GM18873 (cell line): ENCODE measurements around the gene CLCN2.

Source experiments
- ATAC-seq: cut with Tn5 transposase; IDR thresholded peaks from one replicate; pipeline ENCODE4 v1.9.1; 2021; ENCODE audit warnings: mild to moderate bottlenecking, moderate library complexity, moderate number of reproducible peaks; ENCODE audit not compliant: unreplicated experiment, low FRiP score

CLCN2 gene

GRCh38 chr3:184361932-184362667 lies 695 bp upstream of the CLCN2 start:
- no peak for ATAC-seq

GRCh38 chr3:184360929-184361531 lies 375 bp downstream of the CLCN2 start:
- ATAC-seq: no peak

- no peak for ATAC-seq
Measured at GRCh38 chr3:184360070-184360928, 1.1 kb downstream of the CLCN2 start.

GRCh38 chr3:184359610-184360009 lies 1.8 kb downstream of the CLCN2 start:
- no peak for ATAC-seq

GRCh38 chr3:184358921-184359350 lies 2.5 kb downstream of the CLCN2 start:
- ATAC-seq: no peak

- no peak for ATAC-seq
Measured at GRCh38 chr3:184358124-184358767, 3.2 kb downstream of the CLCN2 start.

GRCh38 chr3:184357248-184358123 lies 3.9 kb downstream of the CLCN2 start:
- ATAC-seq: no peak

- no peak for ATAC-seq
Measured at GRCh38 chr3:184355261-184356040, 6.0 kb downstream of the CLCN2 start.

GRCh38 chr3:184354754-184355153 lies 6.7 kb downstream of the CLCN2 start:
- no peak for ATAC-seq

- ATAC-seq: no peak
Measured at GRCh38 chr3:184354121-184354728, 7.2 kb downstream of the CLCN2 start.

GRCh38 chr3:184353546-184353941 lies 7.9 kb downstream of the CLCN2 start:
- no peak for ATAC-seq

GRCh38 chr3:184352897-184353545 lies 8.4 kb downstream of the CLCN2 start:
- no peak for ATAC-seq

- no peak for ATAC-seq
Measured at GRCh38 chr3:184352149-184352785, 9.1 kb downstream of the CLCN2 start.

- no peak for ATAC-seq
Measured at GRCh38 chr3:184351511-184352148, 9.8 kb downstream of the CLCN2 start.

- no peak for ATAC-seq
Measured at GRCh38 chr3:184350618-184351017, 10.8 kb downstream of the CLCN2 start.

- ATAC-seq: no peak
Measured at GRCh38 chr3:184349563-184350470, 11.6 kb downstream of the CLCN2 start.
